VCaP (cell line): ENCODE data around the gene PGM2.
"Not testable (repeated sequence)": the region's sequence is repeated elsewhere in the genome, so short reads cannot be mapped to it uniquely, and the experiment has no call there.

Experiments
- H3K27ac ChIP-seq: fragments of 450-650 bp; 2 replicates; pipeline ENCODE4 v1.5.1; 2017
- CTCF ChIP-seq: fragments of 450-650 bp; conservative IDR thresholded peaks from 2 replicates; pipeline ENCODE4 v1.5.1; 2017; ENCODE audit warnings: mild to moderate bottlenecking, moderate library complexity

The PGM2 gene

GRCh38 chr4:37826295-37827029, at the start of gene PGM2:
PGM2 (plus strand) TSS chr4:37826686; CDS start chr4:37826733, 47 bp downstream.
- 0 out of 2 replicates have a peak, but pooled peaks have one; percentile 6 for TF ChIP-seq CTCF
- peak within 1 kb of the TSS; percentile 80 for H3K27ac ChIP-seq

DNA sequence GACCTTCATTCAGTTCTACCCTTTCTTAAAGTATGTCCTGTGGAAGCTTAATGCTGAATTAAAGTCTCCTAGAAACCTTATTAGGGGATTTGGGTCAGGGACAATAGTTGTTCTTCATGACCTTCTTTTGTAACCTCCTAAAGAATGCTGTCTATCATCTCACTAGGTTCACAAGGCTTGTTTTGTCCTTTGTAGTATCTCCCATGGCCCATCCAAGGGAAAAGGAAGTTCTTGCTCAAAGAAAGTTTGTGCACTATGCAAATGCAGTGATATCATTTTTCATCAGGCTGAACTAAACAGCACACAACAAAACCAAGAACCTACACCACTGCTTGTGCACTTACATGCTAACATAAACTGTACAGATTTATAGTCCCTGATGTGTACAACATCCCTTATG, 46.6 kb upstream of the PGM2 start:
- peak overlapping the region; percentile 82 for H3K27ac ChIP-seq
- no peak for TF ChIP-seq CTCF

DNA sequence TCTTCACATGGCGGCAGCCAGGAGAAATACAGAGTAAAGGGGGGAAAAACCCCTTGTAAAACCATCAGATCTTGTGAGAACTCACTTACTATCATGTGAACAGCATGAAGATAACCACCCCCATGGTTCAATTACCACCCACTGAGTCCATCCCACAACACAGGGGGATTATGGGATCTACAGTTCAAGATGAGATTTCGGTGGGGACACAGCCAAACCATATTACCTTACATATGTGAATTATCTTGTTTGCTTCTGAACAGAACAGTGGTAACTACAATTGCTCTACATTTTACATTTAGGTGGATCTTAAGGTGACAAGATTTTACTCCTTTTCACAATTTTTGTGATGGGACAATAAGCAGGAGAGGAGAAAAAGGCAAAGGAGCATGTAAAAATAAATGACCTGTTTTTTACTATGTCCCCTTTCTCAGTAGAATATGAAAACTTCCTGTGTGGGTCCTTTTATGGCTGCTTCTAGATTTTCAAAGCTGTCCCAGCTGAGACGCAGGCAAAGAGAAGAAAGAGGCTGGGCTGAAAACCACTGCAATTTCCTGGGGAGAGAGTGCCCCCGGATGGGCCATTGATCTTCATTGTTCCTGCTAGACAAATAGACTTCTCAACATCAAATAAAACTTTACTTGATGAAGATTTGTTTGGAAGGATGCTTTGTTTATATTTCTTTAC, 45.9 kb upstream of the PGM2 start:
- H3K27ac ChIP-seq, result peak overlapping the region; percentile 82
- TF ChIP-seq CTCF, result peak; percentile 58

DNA sequence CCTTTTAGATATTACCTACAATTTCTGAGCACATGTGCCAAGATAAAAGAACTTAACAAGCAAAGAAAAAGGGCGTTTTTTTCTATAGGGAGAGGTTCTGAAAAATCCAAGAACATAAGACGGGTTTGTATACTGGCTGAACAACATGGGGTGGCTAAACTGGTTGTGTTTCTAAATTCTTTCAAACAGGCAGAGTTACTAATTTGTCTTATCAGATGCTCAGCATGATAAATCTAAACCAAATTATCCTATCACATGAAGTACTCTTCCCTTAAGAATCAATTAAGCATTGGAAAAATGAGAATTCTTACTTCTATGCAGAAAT, 45.4 kb upstream of the PGM2 start:
- H3K27ac ChIP-seq, result peak overlapping the region; percentile 82
- TF ChIP-seq CTCF, result peak; percentile 4; the same call in 1 of the 2 replicates

DNA sequence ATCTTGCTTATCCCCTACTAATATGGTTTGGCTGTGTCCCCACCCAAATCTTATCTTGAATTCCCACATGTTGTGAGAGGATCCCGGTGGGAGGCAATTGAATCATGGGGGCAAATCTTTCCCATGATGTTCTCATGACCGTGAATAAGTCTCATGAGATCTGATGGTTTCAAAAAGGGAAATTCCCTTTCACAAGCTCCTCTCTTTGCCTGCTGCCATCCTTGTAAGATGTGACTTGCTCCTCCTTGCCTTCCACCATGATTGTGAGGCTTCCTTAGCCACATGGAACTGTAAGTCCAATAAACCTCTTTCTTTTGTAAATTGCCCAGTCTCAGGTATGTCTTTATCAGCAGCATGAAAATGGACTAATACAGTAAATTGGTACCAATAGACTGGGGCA, 40.2 kb upstream of the PGM2 start:
- not testable (repeated sequence) for H3K27ac ChIP-seq

DNA sequence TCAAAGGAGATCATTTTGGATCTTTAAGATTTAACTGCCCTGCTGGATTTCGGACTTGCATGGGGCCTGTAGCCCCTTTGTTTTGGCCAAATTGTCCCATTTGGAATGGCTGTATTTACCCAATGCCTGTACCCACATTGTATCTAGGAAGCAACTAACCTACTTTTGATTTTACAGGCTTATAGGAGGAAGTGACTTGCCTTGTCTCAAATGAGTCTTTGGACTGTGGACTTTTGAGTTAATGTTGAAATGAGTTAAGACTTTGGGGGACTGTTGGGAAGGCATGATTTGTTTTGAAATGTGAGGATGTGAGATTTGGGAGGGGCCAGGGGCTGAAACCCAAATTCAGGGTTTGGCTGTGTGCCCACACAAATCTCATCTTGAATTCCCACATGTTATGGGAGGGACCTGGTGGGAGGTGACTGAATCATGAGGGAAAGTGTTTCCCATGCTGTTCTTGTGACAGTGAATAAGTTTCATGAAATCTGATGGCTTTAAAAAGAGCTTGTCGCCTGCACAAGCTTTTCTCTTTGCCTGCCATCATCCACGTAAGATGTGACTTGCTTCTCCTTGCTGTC, 38.5 kb upstream of the PGM2 start:
- H3K27ac ChIP-seq, result not testable (repeated sequence)

- H3K27ac ChIP-seq, result no peak overlapping the region
- TF ChIP-seq CTCF, result no peak
These were observed 37.7 kb upstream of the PGM2 start for GRCh38 chr4:37788819-37789218.

GRCh38 chr4:37792241-37792640, 34.2 kb upstream of the PGM2 start:
- no peak for TF ChIP-seq CTCF
- H3K27ac ChIP-seq, result no peak overlapping the region
